Endodermal cell (in vitro differentiated cells): ENCODE measurements around the gene IL18R1. TPM values are rescaled to one million over a fixed set of nuclear protein-coding genes. Genes with fewer than 3 reads are reported as not detected.

Experiments used
- DNase-seq: peaks from one replicate; pipeline ENCODE4 v3.0.0-alpha.2; 2017
- H3K27ac ChIP-seq: 2 replicates; pipeline ENCODE4 v1.5.1; 2013; ENCODE audit warnings: mild to moderate bottlenecking, low read depth, low read length, moderate library complexity
- H3K27me3 ChIP-seq: 2 replicates; pipeline ENCODE4 v1.6.1; 2013; ENCODE audit warnings: mild to moderate bottlenecking, low read length, moderate library complexity; ENCODE audit not compliant: insufficient read depth, control insufficient read depth, poor library complexity, severe bottlenecking
- H3K36me3 ChIP-seq: 2 replicates; pipeline ENCODE4 v1.7.0; 2013; ENCODE audit warnings: mild to moderate bottlenecking, low read length, moderate library complexity; ENCODE audit not compliant: control insufficient read depth, insufficient read depth
- H3K4me1 ChIP-seq: one replicate; pipeline ENCODE4 v1.7.0; 2013; ENCODE audit warnings: low read length; ENCODE audit not compliant: control insufficient read depth, insufficient read depth
- H3K4me3 ChIP-seq: 2 replicates; pipeline ENCODE4 v1.5.1; 2013; ENCODE audit warnings: mild to moderate bottlenecking, low read length, moderate library complexity
- H3K9ac ChIP-seq: 2 replicates; pipeline ENCODE4 v1.6.1; 2013; ENCODE audit warnings: mild to moderate bottlenecking, low read length, moderate library complexity; ENCODE audit not compliant: poor library complexity, severe bottlenecking; ENCODE audit errors: extremely low read depth
- H3K9me3 ChIP-seq: 2 replicates; pipeline ENCODE4 v1.6.1; 2013; ENCODE audit warnings: mild to moderate bottlenecking, low read length, moderate library complexity; ENCODE audit not compliant: control insufficient read depth
- H3K27ac Mint-ChIP-seq: 2 replicates; pipeline ENCODE4 v1.8.0; 2020; ENCODE audit warnings: mixed read lengths
- H3K27me3 Mint-ChIP-seq: 2 replicates; pipeline ENCODE4 v1.8.0; 2021; ENCODE audit warnings: mild to moderate bottlenecking, mixed read lengths; ENCODE audit not compliant: insufficient read depth
- H3K36me3 Mint-ChIP-seq: 2 replicates; pipeline ENCODE4 v1.8.0; 2020; ENCODE audit warnings: low read depth, mixed read lengths
- H3K4me1 Mint-ChIP-seq: 2 replicates; pipeline ENCODE4 v1.8.0; 2020; ENCODE audit warnings: mixed read lengths
- H3K4me3 Mint-ChIP-seq: 2 replicates; pipeline ENCODE4 v1.8.0; 2020; ENCODE audit warnings: mild to moderate bottlenecking, moderate library complexity, mixed read lengths
- H3K9me3 Mint-ChIP-seq: 2 replicates; pipeline ENCODE4 v1.8.0; 2020; ENCODE audit warnings: mild to moderate bottlenecking, mixed read lengths
- CTCF ChIP-seq: fragments of 200-600 bp; sonication (generic); conservative IDR thresholded peaks from 2 replicates; pipeline ENCODE4 v1.5.0; 2021; ENCODE audit warnings: antibody characterized with exemption, mild to moderate bottlenecking
- WGBS, 2 experiments: methylation state at CpG; one replicate each; pipeline versions ENCODE4 v1.1.5 to v1.1.7; 2013; ENCODE audit warnings: missing lambda C conversion rate in 2 of 2, mixed read lengths in 1 of 2; ENCODE audit not compliant: insufficient coverage in 1 of 2, insufficient read length in 1 of 2; 5-methylcytosine and 5-hydroxymethylcytosine counted together
- total RNA-seq, 2 donors: library from RNA; stranded (reverse); fragmentation: NEBNext Ultra II Directional in 1 of 2; extraction: Animal tissue kit (Norgen Biotek cat#: 25700) in 1 of 2; gene quantifications; 2 replicates in 1 of 2; 3 replicates in 1 of 2; pipeline ENCODE4 v1.2.1, GENCODE V29; 2021

IL18R1 gene
- total RNA-seq, 2 donors from 2014 or later = 2.2 to 2.4 TPM

- Histone ChIP-seq H3K27me3 (no peaks in the 10 kb centered on the region), H3K36me3 (no peaks in the 10 kb centered on the region), H3K4me1 (no peaks in the 10 kb centered on the region), H3K9me3 (no peaks in the 10 kb centered on the region), H3K27ac (no peak overlapping the region), H3K9ac (no peak overlapping the region), H3K4me3 (peak overlapping the region; percentile 85)
- Mint-ChIP-seq H3K4me1 (peaks cover 6% of the 10 kb centered on the region), H3K4me3 (peak overlapping the region; percentile 60), H3K27ac (no peak overlapping the region), H3K27me3 (peaks cover 7% of the 10 kb centered on the region), H3K36me3 (no peaks in the 10 kb centered on the region), H3K9me3 (no peaks in the 10 kb centered on the region)
- no peak for TF ChIP-seq CTCF
- WGBS, 2 experiments = 49% methylated on average over 2 of the region's 2 CpGs; no CpG with 5 or more reads in 1 of the 2 experiments
- DNase-seq = peak; percentile 56
Measured at GRCh38 chr2:102356741-102357140, 1.1 kb downstream of the IL18R1 start.

GRCh38 chr2:102357937-102358336 lies 2.3 kb downstream of the IL18R1 start:
- Mint-ChIP-seq H3K4me1 (peaks cover 9% of the 10 kb centered on the region), H3K36me3 (peaks cover 3% of the 10 kb centered on the region), H3K27ac (no peak overlapping the region), H3K9me3 (no peaks in the 10 kb centered on the region), H3K4me3 (no peak overlapping the region), H3K27me3 (peaks cover 7% of the 10 kb centered on the region)
- no peak overlapping the region for H3K9ac ChIP-seq
- H3K36me3 ChIP-seq = peaks cover 5% of the 10 kb centered on the region
- H3K4me1 ChIP-seq = no peaks in the 10 kb centered on the region
- no peaks in the 10 kb centered on the region for H3K27me3 ChIP-seq
- DNase-seq = no peak
- peak overlapping the region; percentile 85 for H3K4me3 ChIP-seq
- H3K9me3 ChIP-seq = peaks cover 1% of the 10 kb centered on the region
- H3K27ac ChIP-seq = no peak overlapping the region
- 91 to 100% methylated on average over 1 to 2 of the region's 2 CpGs for WGBS, 2 experiments
- TF ChIP-seq CTCF = no peak

- 97 to 100% methylated on average over 3 to 6 of the region's 8 CpGs for WGBS, 2 experiments
- H3K9ac ChIP-seq = no peak overlapping the region
Measured at GRCh38 chr2:102358496-102358895, 2.9 kb downstream of the IL18R1 start.

More at GRCh38 chr2:102358496-102358895, 2.9 kb downstream of the IL18R1 start:
- Histone ChIP-seq H3K9me3 (peaks cover 7% of the 10 kb centered on the region), H3K27ac (no peak overlapping the region), H3K4me3 (peak overlapping the region; percentile 85), H3K4me1 (no peaks in the 10 kb centered on the region), H3K36me3 (peaks cover 11% of the 10 kb centered on the region), H3K27me3 (no peaks in the 10 kb centered on the region)
- Mint-ChIP-seq H3K9me3 (peaks cover 2% of the 10 kb centered on the region), H3K27ac (no peak overlapping the region), H3K4me3 (no peak overlapping the region), H3K4me1 (peaks cover 9% of the 10 kb centered on the region), H3K27me3 (peaks cover 7% of the 10 kb centered on the region), H3K36me3 (peaks cover 9% of the 10 kb centered on the region)
- TF ChIP-seq CTCF = no peak
- no peak for DNase-seq
